HG02973 (cell line): Measurements from ENCODE around the gene SHANK3.

Source experiments
- ATAC-seq: cut with Tn5 transposase; IDR thresholded peaks from one replicate; pipeline ENCODE4 v1.9.1; 2021; ENCODE audit warnings: moderate library complexity; ENCODE audit not compliant: unreplicated experiment

Gene SHANK3

DNA sequence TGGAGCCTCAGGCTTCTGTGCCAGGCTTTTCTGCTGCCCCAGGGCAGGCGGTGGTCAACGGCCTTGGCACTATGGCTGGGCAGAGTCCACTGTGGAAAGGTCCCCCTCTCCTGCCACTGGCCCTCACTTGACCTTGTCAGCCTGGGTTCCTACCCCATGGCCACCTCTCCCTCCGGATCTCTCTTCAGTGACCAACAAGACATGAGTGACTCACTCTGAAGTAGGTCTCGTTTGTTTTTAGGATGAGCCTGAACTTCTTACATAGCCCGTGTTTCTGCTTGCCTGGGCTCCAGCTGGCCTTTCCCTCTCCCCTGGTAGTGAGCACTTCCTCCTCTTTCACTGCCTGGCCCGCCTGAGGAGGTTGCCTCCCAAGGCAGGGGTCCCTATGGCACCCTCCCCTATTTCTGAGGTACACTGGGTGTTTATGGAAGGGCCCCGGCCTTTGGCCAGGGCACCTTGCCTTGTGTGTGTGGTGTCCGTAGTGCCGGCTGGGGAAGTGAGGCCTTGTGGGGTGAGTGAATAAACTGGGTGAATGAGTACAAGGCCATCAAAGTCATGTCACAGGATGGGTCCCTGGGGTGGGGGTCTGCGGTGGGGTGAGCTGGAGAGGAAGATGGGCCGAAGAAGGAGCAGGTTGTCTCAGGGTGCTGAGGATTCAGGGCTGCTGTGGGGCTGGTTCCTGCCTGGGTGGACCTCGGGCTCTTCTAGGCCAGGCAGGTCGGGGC is 5.0 kb downstream of the SHANK3 start:
- no peak for ATAC-seq

DNA sequence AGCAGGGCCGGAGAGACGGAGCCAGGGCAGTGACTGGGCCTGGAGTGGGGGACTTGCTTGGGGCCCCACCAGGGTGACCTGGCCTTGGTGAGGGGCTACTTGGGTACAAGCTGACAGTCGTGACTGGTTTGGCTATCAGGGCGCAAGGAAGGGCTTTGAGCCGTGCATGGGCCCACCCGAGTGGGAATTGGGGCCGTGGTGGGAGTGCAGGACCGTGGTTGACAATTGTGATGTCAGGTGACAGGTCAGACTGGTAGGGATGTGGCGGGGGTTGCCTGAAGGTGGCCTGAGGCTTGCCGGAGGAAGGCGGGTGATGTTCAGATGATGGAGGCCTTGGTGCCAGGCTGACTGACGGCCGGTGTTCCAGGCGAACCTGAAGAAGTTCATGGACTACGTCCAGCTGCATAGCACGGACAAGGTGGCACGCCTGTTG is 5.6 kb downstream of the SHANK3 start:
- ATAC-seq: no peak

DNA sequence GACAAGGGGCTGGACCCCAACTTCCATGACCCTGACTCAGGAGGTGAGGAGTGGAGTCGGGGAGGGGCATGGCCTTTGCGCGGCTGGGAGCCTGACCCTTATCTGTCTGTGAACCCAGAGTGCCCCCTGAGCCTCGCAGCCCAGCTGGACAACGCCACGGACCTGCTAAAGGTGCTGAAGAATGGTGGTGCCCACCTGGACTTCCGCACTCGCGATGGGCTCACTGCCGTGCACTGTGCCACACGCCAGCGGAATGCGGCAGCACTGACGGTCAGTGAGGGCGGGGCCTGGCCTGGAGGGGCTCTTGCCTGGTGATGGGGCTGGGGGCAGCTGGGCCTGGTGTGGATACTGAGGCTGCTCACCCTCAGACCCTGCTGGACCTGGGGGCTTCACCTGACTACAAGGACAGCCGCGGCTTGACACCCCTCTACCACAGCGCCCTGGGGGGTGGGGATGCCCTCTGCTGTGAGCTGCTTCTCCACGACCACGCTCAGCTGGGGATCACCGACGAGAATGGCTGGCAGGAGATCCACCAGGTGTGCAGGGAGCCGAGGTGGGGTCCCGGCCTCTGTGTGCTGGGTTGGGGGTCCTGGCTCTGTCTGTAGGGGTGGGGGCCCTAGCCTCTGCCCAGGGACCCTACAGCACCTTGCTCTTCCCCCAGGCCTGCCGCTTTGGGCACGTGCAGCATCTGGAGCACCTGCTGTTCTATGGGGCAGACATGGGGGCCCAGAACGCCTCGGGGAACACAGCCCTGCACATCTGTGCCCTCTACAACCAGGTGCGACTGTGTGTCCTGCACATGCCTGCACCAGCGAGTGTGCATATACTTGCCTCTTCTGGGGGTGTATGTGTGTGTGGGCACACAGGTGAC is 6.3 kb downstream of the SHANK3 start:
- no peak for ATAC-seq

DNA sequence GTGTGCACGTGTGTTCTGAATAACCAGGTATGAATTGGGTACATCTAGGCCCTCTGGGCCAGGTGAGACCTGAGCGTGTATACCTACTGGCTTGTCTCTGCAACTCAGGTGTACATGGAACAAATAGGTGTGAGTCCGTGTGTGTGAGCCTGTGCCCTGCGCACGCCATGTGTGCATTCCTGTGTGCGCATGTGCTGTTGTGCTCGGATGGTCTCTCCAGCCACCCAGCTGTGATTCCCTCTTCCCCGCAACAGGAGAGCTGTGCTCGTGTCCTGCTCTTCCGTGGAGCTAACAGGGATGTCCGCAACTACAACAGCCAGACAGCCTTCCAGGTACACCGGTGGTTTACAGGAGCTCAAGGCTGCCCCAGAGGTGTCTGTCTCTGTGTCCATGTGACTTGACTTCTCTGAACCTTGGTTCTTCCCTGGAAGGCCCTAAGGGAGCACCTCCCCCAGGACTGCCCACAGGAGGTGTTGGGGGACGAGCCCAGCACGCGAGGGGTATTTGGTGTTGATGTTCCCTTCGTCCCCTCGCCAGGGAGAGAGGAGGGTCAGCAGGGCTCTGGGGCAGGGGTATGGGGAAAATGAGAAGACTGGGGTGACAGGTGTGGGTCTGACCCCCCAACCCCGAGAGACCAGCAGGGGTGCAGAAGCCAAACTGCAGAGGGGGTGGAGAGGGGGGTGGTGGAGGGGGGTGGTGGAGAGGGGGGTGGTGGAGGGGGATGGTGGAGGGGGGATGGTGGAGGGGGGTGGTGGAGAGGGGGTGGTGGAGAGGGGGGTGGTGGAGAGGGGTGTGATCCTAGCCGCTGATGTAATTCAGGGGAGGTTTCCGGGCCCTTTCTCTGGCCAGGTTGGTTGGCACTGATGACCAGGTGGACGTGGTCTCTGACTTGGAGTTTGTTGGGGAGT is 10.7 kb downstream of the SHANK3 start:
- no peak for ATAC-seq

DNA sequence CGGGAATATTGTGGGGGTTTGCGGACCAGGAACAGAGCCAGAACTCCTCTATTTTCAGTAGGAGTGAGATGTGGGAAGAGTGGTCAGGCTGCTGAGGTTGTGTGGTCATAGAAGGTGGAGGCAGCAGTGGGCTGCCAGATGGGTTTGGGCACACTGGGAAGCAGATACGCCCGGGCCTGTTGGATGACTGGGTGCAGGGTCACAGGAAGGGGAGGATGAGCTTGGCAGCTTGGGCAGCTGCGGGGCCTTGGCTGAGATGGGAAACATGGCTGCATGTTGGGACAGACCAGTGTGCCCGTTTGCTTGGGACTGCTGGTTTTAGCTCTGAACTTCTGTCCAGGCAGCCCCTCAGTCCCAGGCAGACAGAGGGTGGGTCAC is 11.4 kb downstream of the SHANK3 start:
- ATAC-seq: no peak

DNA sequence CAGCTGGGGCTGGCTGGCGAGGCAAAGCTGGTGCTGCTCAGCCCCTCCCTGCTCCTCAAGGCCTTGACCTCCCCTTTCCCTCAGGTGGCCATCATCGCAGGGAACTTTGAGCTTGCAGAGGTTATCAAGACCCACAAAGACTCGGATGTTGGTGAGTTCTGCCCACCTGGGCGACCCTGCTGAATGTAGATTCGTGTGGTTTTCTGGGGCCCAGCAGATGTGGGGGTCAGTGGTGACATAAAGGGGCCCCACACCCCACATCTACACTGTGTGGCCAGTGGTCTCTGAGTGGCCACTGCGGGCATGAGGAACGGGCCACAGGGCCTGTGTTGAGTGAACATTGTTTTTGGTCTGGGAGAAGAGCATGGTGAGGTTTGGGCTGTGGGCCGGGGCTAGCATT is 11.9 kb downstream of the SHANK3 start:
- no peak for ATAC-seq

DNA sequence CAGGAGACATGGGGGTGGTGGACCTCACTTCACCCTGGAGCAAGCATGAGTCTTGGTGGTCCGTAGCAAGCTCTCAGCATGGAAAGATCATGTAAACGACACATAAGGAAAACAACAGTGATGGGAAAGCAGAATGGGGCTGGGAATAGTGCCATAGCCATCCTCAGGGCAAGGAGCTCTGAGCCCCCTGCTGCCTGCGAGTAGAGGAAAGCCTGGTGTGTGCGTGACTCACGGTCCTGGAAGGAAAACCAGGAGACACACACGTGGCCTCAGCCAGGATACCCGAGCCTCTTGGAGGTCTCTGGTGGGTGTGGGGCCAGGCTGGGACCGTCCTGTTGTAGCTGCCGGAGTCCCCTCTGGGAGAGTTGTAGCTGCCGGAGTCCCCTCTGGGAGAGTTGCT is 12.4 kb downstream of the SHANK3 start:
- ATAC-seq: no peak

DNA sequence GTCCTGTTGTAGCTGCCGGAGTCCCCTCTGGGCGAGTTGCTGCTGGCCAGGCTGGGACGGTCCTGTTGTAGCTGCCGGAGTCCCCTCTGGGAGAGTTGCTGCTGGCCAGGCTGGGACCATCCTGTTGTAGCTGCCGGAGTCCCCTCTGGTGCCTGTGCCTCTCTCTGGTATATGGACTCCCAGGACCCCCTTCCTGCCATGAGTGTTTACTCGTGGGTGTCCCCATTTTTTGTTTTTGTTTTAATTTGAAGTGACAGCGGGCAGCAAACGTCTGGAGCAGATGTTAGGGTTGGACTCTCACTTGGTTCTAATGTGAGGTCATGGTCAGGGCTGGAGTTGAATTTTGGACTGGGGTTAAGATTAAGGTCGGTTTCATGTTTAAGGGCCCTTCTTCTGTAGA is 14.2 kb downstream of the SHANK3 start:
- ATAC-seq: no peak

DNA sequence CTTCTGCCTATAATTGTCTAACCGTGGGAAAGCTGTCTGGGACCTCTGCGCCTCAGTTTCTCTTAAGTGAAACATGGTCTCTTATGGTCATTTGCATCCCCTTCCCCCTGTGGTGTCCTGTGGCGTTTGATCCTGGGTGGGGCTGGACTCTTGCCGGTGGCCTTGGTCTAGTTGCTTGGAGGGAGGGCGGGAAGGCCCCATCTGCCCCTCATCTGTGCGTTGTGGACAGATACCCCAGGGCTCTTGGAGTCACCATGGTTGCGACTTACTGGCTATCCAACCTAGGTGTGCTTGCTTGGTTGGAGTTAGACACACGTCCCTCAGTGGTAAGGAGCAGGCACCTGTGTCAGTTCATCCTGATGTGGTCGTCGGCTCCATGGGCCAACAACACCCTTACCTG is 15.2 kb downstream of the SHANK3 start:
- ATAC-seq: no peak

DNA sequence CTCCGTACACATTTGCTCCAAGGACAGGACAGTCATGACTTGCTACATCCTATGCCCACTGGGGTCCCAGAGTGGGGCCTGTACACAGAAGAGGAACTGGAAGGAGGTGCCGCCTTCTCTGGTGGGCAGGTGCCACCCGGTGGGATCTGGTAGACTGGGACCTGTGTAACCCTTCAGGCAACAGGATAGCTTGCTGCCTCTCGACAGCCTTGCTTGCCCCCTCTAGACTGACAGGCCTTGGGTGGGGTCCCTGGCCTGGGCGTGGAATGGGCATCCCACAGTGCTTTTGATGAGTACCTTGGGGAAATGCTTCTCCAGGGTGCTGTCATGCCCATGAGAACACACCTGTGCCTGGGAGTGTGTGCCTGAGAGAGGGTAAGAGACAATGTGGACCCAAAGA is 15.8 kb downstream of the SHANK3 start:
- ATAC-seq: no peak

DNA sequence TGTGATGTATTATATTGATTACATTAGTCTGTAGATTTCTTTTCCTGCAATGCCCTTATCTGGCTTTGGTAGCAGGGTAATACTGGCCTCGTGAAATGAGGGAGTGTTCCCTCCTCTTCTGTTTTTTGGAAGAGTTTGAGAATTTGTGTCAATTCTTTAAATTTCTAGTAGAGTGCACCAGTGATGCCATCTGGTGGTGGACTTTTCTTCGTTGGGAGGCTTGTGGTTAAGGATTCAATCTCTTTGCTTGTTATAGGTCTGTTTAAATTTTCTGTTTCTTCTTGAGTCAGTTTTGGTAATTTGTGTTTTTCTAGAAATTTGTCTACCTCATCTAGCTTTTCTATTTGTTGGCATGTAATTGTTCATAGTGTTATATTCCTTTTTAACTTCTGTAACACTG is 18.9 kb downstream of the SHANK3 start:
- no peak for ATAC-seq

DNA sequence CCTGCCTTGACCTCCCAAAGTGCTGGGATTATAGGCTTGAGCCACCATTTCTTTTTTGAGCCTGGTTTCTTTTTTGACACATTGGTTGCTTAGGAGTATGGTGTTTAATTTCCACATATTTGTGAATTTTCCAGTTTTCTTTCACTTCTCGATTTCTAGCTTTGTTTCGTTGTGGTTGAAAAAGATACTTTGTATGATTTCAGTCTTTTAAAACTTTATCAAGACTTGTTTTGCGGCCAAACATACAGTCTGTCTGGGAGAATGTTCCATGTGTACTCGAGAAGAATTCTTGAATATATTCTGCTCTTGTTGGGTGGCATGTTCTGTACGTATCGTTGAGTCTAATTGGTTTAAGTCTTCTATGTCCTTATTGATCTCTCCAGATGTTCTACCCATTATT is 20.8 kb downstream of the SHANK3 start:
- ATAC-seq: no peak

DNA sequence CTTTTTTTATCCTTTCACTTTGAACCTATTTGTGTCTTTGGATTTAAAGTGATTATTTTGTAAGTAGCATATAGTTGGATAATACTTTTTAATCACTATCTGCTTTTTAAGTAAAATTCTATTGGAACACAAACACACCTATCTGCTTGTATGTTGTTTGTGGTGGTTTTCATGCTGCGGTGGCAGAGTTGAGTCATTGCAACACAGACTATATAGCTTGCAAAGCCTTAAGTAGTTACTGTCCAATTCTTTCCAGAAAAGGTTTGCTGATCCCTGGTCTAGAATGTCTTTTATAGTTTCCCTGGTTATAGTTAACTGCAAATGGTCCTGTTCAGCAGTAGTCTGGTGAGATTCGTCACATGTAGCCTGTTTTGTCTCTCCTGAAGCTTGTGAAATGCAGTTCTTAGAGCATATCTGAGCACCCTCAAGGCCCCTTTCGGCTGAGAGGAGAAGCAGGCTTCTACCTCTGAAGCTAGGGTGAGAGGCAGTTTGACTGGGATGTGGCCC is 21.5 kb downstream of the SHANK3 start:
- no peak for ATAC-seq

DNA sequence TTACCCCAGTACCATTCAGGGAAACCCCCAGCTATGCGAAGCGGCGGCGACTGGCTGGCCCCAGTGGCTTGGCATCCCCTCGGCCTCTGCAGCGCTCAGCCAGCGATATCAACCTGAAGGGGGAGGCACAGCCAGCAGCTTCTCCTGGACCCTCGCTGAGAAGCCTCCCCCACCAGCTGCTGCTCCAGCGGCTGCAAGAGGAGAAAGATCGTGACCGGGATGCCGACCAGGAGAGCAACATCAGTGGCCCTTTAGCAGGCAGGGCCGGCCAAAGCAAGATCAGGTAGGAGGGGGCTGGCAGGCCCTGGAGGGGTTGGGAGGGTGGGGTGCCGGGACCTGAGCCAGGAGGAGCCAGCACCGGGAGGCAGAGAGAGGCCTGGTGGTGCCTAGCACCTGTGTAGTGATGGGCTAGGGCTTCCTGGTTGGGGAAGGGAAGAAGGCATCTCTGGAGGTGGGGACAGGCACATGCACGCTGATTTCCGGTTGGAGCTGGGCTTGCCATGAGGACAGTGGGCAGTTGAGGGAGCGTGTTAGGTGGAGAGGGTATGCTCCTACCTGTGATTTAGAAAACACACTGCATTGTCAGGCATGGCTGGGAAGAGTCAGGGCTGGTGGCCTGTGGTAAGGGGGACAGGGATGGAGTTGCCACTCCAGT is 22.3 kb downstream of the SHANK3 start:
- no peak for ATAC-seq

DNA sequence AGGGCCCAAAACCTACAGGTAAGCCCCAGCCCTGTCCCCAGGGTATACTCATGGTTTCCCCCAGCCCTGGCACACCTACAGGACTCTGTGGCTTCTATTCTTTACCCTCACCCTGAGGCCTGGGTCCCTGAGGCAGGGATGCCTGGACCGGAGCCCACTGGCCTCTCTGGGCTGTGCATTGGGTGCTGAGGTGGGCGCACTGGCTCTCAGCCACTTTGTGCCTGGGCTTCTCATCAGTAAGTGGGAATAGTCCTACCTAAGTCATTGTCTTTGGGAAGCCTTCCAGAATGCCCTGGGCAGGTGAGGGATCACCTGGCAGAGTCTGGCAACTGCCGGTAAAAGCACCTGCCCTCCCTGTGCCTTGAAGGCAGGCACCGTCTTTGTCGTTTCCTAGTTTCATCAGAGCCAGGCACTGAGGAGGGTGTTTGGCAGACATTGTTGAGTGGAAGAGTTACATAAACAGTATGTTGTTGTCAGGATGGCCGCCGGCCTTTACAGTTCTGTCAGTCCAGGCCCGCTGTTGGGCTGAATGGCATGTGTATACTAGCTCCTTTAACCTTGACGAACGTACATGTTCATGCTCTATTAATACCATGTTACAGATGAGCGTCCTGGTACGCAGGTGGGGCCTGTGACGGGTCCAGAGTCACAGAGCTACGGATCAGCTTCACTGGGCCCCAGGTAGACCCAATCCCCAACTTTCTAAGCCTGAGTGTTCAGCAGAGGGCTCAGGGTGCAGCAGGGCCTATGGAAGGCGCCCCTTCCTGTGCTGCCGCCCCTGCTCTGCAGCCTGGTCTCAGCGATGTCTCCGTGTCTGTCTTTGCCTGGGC is 23.0 kb downstream of the SHANK3 start:
- no peak for ATAC-seq

DNA sequence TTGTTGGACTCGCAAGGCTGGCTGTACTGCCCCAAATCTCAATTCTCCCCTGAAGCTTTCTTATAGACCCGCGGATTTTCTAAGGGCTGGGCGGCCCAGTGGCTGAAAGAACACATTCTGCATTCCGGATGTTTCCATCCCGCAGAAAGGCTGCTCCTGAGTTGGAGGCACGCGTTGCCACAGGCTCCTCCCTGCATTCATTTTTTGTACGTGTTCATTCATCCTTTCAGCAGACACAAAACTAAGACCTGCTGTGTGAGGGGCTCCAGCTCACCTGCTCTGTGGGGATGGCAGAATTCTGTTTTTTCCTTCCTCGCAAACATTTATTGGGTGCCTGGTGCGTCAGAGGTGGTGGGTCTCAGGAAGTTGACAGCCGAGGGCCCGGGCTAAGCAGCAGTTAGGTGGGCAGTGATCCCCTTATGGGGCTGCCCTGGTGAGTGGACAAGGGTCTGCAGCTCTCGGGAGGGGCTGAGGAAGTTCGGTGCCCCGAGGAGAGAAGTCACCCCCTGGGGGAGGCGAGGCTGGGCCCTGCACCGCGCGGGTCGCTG is 23.7 kb downstream of the SHANK3 start:
- no peak for ATAC-seq

DNA sequence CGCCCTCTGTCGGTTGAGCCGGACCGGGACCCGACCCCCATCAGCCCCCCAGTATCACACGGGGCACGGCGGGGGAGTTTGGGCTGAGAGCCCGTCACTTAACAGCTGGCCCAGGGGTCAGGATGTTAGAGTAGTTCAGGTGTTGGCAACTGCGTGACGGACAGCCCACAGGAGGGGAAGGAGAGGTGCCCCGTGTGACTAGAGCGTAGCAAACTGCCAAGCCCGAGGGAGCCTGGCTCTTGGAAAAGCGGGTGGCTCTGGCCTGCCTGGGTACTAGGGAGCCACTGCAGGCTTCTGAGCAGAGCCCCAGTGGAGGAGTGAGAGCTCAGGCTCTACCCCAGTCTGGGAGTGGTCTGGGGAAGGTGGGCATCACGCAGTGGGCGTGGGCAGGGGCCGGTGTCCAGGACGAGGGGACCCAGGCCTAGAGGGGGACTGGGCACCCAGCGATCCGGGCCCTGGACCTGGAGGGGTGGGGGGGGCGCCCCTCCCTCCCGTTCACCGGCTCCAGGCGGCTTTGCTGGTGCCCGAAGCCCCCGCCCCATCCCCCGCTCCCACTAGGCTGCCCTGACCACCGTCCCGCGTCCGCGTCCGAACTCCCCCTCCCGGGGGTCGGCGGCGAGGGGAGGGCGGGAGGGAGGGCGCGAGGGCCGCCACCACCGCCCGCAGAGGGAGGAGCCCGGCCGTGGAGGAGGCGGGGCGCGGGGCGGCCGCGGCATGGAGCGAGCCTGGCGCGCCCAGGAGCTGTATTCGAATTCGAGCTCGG is 24.4 kb downstream of the SHANK3 start:
- ATAC-seq: no peak

DNA sequence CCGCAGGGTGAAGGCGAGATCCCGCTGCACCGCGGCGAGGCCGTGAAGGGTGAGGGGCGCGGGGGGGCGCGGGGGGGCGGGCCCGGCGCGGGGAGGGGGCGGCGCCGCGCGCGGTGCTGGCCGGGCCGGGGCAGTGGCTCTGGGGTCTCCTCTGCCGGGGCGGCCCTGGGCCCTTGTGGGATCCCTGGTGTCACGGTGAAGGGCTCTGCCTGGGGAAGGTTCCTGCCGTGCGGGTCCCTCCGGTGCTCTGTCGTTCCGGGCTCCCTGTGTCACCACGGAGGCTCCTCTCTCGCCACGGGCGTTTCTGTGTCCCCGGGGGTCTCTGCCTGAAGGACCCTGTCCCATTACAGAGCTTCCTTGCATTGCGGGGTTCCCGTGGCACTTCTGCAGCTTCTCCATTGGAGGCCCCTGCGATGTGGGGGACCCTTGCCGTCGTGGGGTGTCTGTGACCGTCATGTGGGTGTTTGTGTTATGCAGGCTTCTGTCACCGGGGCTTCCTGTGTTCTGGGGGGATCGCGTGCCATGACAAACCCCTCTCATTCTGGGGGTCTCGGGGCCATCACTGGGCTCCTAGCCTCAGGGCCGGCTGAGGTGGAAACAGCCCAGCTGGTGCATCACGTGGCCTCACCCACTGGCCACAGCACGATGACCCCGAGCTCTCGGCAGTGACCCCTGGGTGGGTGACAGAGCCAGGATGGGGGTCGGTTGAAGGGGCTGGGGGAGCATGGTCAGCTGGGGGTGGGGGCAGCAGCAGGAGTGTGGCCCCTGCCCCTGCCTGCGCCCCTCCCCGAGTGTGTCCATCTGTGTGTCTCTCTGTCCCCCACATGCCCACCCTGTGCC is 25.3 kb downstream of the SHANK3 start:
- no peak for ATAC-seq
